Activated CD8-positive, alpha-beta memory T cell treated with anti-CD3 and anti-CD28 coated beads, Interleukin-2, amount 50 U/mL, for 1 hour (primary cell): ENCODE measurements around the gene CLDN3.
"Not testable (repeated sequence)": the region's sequence is repeated elsewhere in the genome, so short reads cannot be mapped to it uniquely, and the experiment has no call there.

Experiments used
- DNase-seq: peaks from one replicate; pipeline ENCODE4 v3.0.0-alpha.2; 2020; ENCODE audit errors: extremely low read depth

CLDN3 gene

DNA sequence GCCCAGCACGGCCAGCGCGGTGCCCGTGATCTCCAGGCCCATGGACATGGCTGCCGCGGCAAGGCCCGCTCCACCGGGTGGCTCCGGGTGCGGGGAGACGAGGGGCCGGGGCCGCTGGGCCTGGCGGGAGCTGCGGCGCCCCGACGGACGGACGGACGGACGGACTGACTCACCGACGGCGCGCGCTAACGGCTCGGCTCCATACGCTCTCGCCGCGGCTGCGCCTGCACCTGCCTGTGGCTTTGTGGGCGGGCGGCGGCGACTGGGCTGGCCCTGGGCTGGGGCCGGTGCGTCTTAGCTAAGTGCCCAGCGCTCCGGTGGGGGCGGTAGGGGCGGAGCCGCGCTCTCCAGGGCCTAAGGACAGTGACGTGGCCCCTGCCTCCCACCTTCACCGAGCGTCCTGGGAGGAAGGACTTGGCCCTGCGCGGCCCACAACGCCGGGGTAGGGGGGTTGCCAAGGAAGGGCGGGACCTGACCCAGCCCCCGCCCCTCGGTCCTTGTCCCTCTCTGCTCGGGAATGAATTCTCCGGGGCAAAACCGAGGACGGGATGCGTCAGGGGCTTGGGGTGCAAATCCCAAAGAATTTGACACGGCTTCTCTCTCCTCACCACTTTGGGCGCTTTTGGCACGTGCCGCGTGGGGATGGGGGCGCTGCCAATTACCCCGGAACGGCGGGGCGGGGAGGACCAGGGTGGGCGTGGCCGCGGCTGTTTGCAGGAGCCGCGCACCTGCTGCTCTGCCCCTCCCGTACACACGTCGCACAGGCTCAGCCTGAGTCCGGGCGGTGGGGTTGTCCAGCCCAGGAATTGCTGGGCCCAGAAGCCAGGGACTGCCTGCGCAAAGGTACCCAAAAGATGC, at the start of gene CLDN3:
Gene CLDN3 (minus strand): TSS at position 269 of the 858 bp plus-strand sequence. CDS start 221 bp downstream, at position 48.
- no peak for DNase-seq

- DNase-seq = no peak
These were observed 47.1 kb upstream of the CLDN3 start for GRCh38 chr7:73817121-73817520.

DNA sequence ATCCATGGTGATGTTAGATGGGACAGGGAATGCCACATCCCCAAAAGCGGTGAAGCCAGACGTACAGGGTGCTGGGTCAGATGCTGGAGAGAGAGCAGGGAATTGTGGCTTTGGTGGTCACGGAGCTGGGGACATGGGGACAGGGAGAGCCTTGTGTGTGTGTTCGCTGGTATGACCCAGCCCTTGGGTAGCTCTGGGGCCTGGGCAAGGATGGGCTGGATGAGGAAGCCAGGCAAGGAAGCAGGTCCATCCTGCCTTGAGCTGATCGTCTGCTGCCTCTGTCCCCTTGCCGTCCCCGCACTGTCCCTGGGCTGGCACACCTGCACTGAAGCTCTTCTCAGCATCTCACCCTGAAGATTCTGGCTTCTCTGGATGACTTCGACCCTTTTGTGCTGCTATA, 45.4 kb upstream of the CLDN3 start:
- DNase-seq = no peak

- no peak for DNase-seq
These were observed 42.9 kb upstream of the CLDN3 start for GRCh38 chr7:73812996-73813395.

- peak; percentile 7 for DNase-seq
These were observed 41.7 kb upstream of the CLDN3 start for GRCh38 chr7:73811760-73812168.

DNA sequence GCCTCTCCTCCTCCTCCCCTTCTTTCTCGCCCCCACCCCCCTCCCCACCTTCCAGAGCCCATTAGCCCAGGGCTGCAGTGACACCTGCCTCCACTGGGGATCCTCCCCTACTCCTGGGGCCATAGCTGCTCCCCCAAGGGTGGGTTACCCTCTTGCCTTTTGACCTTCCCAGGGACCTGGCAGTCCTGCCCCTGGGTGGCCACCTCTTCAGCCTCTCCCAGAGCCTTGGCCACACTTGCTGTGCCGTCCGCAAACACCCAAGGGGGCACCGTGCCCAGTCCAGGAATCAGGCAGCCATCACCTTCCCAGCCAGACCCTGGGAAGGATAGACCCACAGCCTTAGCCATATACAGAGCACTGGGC, 40.9 kb upstream of the CLDN3 start:
- DNase-seq = no peak

DNA sequence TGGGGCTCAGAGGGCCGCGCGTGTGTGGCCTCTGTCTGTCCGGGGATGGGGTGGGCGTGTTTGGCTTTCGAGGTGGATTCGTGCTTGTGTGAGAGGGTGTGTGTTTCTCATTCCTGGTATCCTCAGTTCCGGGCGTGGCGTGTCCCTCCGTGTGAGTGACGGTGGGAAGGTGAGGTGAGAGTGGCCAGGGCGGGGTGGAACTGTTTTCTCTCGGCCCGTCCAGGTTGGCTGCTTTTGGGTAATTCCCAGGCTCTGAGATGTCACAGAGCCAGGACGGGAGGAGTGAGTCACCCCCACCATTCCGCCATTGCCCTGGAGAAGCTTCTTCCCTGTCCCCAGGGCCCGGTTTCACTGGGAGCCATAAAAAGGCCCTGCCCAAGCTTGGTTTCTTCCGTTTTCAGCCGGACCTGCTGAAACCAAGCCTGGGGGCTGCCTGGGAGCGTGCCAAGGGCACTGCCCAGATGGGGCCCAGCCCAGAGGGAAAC, 39.4 kb upstream of the CLDN3 start:
- DNase-seq = no peak

DNA sequence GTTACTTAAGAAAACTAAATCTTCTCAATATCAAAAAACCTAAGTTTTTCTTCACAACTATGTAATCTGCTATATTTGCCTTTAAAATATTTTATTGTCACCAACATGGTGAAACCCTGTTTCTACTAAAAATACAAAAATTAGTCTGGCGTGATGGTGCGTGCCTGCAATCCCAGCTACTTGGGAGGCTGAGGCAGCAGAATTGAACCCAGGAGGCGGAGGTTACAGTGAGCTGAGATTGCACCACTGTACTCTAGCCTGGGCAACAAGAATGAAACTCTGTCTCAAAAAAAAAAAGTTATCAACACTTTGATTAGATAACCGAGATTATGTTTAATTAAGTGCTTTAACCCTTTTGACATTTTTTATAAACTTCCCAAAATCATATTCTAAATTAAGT, 32.4 kb upstream of the CLDN3 start:
- DNase-seq = no peak

GRCh38 chr7:73801577-73801976, 31.5 kb upstream of the CLDN3 start:
- no peak for DNase-seq

DNA sequence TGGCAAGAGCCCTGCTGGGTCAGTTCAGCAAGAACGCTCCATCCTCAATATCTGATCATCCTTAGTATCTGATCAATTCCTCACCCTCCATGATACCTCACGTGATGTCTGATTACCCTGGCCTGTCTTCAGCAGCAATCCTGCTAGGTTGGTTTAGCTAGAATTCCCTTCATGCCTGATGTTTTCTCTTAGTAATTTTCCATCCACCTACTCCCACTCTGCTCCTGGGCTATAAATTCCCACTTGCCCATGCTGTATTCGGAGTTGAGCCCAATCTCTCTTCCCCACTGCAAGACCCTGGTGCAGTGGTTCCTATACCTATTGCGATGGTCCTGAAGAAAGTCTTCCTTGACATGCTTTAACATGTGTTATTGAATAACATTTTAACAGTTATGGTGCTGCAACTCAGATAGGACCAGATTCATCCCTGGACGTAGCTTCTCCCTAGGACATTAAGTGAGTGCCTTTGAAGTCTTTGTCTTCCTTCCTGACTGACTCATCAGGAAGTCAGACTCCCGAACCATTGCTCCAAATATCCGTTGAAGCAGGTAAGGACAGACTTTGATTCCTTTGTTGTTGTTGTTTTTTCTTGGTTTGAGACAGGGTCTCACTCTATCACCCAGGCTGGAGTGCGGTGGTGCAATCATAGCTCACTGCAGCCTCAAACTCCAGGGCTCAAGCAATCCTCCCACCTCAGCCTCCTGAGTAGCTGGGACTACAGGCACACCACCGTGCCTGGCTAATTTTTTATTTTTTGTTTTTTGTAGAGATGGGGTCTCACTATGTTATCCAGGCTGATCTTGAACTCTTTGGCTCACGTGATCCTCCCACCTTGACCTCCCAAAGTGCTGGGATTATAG, 29.4 kb upstream of the CLDN3 start:
- DNase-seq = no peak

DNA sequence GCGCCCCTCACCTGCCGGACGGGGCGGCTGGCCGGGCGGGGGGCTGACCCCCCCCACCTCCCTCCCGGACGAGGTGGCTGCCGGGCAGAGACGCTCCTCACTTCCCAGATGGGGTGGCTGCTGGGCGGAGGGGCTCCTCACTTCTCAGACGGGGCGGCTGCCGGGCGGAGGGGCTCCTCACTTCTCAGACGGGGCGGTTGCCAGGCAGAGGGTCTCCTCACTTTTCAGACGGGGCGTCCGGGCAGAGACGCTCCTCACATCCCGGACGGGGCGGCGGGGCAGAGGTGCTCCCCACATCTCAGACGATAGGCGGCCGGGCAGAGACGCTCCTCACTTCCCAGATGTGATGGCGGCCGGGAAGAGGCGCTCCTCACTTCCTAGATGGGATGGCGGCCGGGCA, 27.1 kb upstream of the CLDN3 start:
- not testable (repeated sequence) for DNase-seq

DNA sequence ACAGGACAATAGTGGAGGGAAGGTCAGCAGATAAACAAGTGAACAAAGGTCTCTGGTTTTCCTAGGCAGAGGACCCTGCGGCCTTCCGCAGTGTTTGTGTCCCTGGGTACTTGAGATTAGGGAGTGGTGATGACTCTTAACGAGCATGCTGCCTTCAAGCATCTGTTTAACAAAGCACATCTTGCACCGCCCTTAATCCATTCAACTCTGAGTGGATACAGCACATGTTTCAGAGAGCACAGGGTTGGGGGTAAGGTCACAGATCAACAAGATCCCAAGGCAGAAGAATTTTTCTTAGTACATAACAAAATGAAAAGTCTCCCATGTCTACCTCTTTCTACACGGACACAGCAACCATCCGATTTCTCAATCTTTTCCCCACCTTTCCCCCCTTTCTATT, 26.6 kb upstream of the CLDN3 start:
- not testable (repeated sequence) for DNase-seq

DNA sequence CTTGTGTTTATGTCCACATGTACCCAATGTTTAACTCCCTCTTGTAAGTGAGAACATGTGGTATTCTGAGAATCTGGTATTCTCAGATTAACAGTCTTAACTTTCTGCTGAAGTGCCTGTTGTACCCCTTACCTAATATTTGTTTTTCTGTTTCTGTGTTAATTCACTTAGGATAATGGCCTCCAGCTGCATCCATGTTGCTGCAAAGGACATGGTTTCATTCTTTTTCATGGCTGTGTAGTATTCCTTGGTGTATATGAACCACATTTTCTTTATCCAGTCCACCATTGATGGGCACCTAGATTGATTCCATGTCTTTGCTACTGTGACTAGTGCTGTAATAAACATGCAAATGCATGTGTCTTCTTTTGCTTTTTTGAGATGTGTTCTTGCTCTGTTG, 25.1 kb upstream of the CLDN3 start:
- not testable (repeated sequence) for DNase-seq

GRCh38 chr7:73791170-73791690, 21.2 kb upstream of the CLDN3 start:
- not testable (repeated sequence) for DNase-seq

DNA sequence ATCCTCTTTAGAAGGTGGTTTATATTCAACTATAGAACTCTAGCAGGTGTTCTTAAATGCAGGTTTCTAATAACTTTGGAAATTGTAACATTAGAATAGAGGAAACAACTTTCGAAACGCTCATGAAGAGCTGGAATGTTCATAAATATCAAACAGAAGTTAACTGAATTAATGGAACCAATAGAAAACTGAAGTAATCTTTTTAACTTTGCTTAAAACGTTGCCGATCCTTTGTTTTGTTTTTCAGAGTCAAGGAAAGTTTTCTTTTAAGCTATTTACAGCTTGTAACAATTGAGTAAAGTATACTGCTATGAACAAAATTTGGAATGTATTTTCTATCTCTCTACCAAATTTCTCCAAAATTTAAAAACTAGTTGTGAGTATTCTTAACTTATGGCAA, 19.0 kb upstream of the CLDN3 start:
- DNase-seq = no peak

GRCh38 chr7:73787786-73788048, 17.6 kb upstream of the CLDN3 start:
- not testable (repeated sequence) for DNase-seq

GRCh38 chr7:73786588-73786987, 16.5 kb upstream of the CLDN3 start:
- DNase-seq = no peak

- DNase-seq = no peak
These were observed 9.4 kb upstream of the CLDN3 start for GRCh38 chr7:73779517-73779916.

GRCh38 chr7:73778801-73779389, 8.8 kb upstream of the CLDN3 start:
- DNase-seq = no peak

GRCh38 chr7:73774923-73775322, 4.9 kb upstream of the CLDN3 start:
- DNase-seq = no peak

- no peak for DNase-seq
These were observed 3.8 kb upstream of the CLDN3 start for GRCh38 chr7:73773700-73774517.
